ENCODE results near the gene P2RX2.

- TF ChIP-seq SIN3A (IDR thresholded peaks at IDR 0.05; ENCODE audit: low read depth) (no peak), ZNF274 (IDR thresholded peaks at IDR 0.05; ENCODE audit: low read depth, low read length) (no peak), SRF (IDR thresholded peaks at IDR 0.05; ENCODE audit: low read depth) (no peak), CTCF (IDR thresholded peaks at IDR 0.05 in 2 of 3, conservative IDR thresholded peaks at IDR 0.05 in 1 of 3; ENCODE audit: borderline replicate concordance in 1 of 3, insufficient read depth in 1 of 3, low read depth in 2 of 3, low read length in 2 of 3) (no peak), EZH2 (IDR thresholded peaks at IDR 0.05) (no peak), RAD21 (IDR thresholded peaks at IDR 0.05; ENCODE audit: low read depth) (no peak), REST (IDR thresholded peaks at IDR 0.05; ENCODE audit: low read depth) (no peak), POLR2A (IDR thresholded peaks at IDR 0.05; ENCODE audit: borderline replicate concordance, extremely low read depth, insufficient read depth, insufficient read length) (no peak)
These were observed 35.2 kb upstream of the P2RX2 start for GRCh38 chr12:132583411-132583710.

Measured in HCT116 (cell line).